Measurements from ENCODE around the gene COX4I1.

GRCh38 chr16:85773044-85773443 lies 26.5 kb upstream of the COX4I1 start:
- TF ChIP-seq POLR2A (IDR thresholded peaks at IDR 0.05; ENCODE audit: borderline replicate concordance, extremely low read depth, insufficient read depth, insufficient read length) (no peak), SP1 (IDR thresholded peaks at IDR 0.05; ENCODE audit: low read depth) (no peak), JUND (IDR thresholded peaks at IDR 0.05) (no peak), SIN3A (IDR thresholded peaks at IDR 0.05; ENCODE audit: low read depth) (no peak), FOSL1 (IDR thresholded peaks at IDR 0.05; ENCODE audit: low read depth) (no peak), ZNF274 (IDR thresholded peaks at IDR 0.05; ENCODE audit: low read depth, low read length) (no peak), RAD21 (IDR thresholded peaks at IDR 0.05; ENCODE audit: low read depth) (no peak), EGR1 (IDR thresholded peaks at IDR 0.05; ENCODE audit: low read depth) (no peak), POLR2AphosphoS5 (IDR thresholded peaks at IDR 0.05; ENCODE audit: low read depth, low read length) (no peak), EZH2phosphoT487 (IDR thresholded peaks at IDR 0.05; ENCODE audit: borderline replicate concordance) (no peak)
- TF ChIP-seq, protein P1, sequence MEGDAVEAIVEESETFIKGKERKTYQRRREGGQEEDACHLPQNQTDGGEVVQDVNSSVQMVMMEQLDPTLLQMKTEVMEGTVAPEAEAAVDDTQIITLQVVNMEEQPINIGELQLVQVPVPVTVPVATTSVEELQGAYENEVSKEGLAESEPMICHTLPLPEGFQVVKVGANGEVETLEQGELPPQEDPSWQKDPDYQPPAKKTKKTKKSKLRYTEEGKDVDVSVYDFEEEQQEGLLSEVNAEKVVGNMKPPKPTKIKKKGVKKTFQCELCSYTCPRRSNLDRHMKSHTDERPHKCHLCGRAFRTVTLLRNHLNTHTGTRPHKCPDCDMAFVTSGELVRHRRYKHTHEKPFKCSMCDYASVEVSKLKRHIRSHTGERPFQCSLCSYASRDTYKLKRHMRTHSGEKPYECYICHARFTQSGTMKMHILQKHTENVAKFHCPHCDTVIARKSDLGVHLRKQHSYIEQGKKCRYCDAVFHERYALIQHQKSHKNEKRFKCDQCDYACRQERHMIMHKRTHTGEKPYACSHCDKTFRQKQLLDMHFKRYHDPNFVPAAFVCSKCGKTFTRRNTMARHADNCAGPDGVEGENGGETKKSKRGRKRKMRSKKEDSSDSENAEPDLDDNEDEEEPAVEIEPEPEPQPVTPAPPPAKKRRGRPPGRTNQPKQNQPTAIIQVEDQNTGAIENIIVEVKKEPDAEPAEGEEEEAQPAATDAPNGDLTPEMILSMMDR (IDR thresholded peaks at IDR 0.05 in 2 of 3, conservative IDR thresholded peaks at IDR 0.05 in 1 of 3; ENCODE audit: borderline replicate concordance in 1 of 3, insufficient read depth in 1 of 3, low read depth in 2 of 3, low read length in 2 of 3), result no peak
- TF ChIP-seq, protein P2, sequence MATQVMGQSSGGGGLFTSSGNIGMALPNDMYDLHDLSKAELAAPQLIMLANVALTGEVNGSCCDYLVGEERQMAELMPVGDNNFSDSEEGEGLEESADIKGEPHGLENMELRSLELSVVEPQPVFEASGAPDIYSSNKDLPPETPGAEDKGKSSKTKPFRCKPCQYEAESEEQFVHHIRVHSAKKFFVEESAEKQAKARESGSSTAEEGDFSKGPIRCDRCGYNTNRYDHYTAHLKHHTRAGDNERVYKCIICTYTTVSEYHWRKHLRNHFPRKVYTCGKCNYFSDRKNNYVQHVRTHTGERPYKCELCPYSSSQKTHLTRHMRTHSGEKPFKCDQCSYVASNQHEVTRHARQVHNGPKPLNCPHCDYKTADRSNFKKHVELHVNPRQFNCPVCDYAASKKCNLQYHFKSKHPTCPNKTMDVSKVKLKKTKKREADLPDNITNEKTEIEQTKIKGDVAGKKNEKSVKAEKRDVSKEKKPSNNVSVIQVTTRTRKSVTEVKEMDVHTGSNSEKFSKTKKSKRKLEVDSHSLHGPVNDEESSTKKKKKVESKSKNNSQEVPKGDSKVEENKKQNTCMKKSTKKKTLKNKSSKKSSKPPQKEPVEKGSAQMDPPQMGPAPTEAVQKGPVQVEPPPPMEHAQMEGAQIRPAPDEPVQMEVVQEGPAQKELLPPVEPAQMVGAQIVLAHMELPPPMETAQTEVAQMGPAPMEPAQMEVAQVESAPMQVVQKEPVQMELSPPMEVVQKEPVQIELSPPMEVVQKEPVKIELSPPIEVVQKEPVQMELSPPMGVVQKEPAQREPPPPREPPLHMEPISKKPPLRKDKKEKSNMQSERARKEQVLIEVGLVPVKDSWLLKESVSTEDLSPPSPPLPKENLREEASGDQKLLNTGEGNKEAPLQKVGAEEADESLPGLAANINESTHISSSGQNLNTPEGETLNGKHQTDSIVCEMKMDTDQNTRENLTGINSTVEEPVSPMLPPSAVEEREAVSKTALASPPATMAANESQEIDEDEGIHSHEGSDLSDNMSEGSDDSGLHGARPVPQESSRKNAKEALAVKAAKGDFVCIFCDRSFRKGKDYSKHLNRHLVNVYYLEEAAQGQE (IDR thresholded peaks at IDR 0.05; ENCODE audit: low read depth), result no peak
- TF ChIP-seq, protein P3, sequence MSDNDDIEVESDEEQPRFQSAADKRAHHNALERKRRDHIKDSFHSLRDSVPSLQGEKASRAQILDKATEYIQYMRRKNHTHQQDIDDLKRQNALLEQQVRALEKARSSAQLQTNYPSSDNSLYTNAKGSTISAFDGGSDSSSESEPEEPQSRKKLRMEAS (IDR thresholded peaks at IDR 0.05), result no peak

Data from HCT116 (cell line).